Mucosa of rectum (tissue), 2 donors: Measurements from ENCODE around the gene SERINC5.

Experiments
- H3K27ac ChIP-seq, 2 donors: one replicate each; pipeline ENCODE4 v1.7.0; 2013; ENCODE audit warnings: inconsistent platforms in 2 of 2, low read depth in 2 of 2, low read length in 2 of 2
- H3K27me3 ChIP-seq, 2 donors: one replicate each; pipeline ENCODE4 v1.7.0; 2013; ENCODE audit warnings: low read length in 2 of 2; ENCODE audit not compliant: control insufficient read depth in 2 of 2, insufficient read depth in 2 of 2
- H3K36me3 ChIP-seq, 2 donors: one replicate each; pipeline ENCODE4 v1.7.0; 2013; ENCODE audit warnings: low read length in 2 of 2; ENCODE audit not compliant: control insufficient read depth in 2 of 2, insufficient read depth in 2 of 2
- H3K4me1 ChIP-seq, 2 donors: one replicate each; pipeline ENCODE4 v1.7.0; 2013; ENCODE audit warnings: low read length in 2 of 2, mild to moderate bottlenecking in 1 of 2; ENCODE audit not compliant: control insufficient read depth in 2 of 2, insufficient read depth in 2 of 2
- H3K4me3 ChIP-seq, 2 donors: one replicate each; pipeline ENCODE4 v1.7.0; 2013; ENCODE audit warnings: low read length in 2 of 2
- H3K9ac ChIP-seq, 2 donors: one replicate each; pipeline ENCODE4 v1.7.0; 2013; ENCODE audit warnings: low read length in 2 of 2, low read depth in 1 of 2, mild to moderate bottlenecking in 1 of 2
- H3K9me3 ChIP-seq, 2 donors: one replicate each; pipeline ENCODE4 v1.7.0; 2013; ENCODE audit warnings: low read length in 2 of 2; ENCODE audit not compliant: control insufficient read depth in 2 of 2
- donor health status: healthy.
- donor health status: Normal muscosa, but diverticular disease.

SERINC5 gene

DNA sequence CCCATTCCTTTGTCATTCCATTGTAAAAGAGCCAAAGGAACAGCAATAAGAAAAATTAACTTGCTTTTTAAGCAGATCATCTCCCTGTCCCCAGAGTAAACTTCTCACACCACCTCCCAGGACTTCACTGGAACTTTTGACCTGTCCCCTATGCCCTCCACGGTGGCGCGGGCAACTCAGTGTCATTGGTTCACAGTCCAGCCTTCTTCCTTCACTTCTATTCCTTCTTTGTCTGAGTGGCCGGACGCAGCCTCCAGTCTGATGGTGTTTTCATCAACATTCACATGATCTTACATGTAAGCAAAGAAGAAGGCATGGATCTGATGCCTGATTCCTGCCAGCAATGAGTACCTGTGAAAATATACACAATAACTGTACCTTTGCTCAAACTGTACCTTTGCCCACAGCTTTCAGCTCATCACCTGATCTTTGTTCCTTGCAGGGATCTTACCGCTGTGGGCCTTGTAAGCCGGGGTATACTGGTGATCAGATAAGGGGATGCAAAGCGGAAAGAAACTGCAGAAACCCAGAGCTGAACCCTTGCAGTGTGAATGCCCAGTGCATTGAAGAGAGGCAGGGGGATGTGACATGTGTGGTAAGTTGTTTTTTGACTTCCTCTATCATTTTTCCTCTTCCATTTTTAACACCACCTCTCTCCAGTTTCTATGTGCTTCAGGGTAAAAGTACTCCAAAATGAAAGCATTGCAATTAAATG lies 188.2 kb downstream of the SERINC5 start:
- H3K36me3 ChIP-seq, result no peaks in the 10 kb centered on the region

DNA sequence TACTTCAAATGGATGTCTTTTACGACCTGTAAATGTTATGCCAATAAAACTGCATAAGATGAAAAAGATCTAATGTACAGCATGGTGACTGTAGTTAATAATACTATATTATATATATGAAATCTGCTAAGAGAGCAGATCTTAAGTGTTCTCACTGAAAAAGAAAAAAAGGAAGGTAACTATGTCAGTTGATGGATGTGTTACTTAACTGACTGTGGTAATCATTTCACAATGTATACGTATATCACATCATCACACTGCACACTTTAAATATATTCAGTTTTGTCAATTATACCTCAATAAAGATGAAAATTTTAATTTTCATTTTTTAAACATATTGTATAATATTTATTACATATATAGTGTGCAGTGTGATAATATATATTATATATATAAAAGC lies 188.8 kb downstream of the SERINC5 start:
- no peaks in the 10 kb centered on the region for H3K27me3 ChIP-seq
- no peak overlapping the region for H3K27ac ChIP-seq
- H3K4me3 ChIP-seq, result no peak overlapping the region
- H3K4me1 ChIP-seq, result peaks cover 0 to 4% of the 10 kb centered on the region in 2 donors
- H3K9me3 ChIP-seq, result no peaks in the 10 kb centered on the region
- H3K9ac ChIP-seq, result no peak overlapping the region
- no peaks in the 10 kb centered on the region for H3K36me3 ChIP-seq

More for the DNA sequence above, 188.2 kb downstream of the SERINC5 start:
- no peak overlapping the region for H3K4me3 ChIP-seq
- H3K27me3 ChIP-seq, result no peaks in the 10 kb centered on the region
- H3K9me3 ChIP-seq, result no peaks in the 10 kb centered on the region
- peaks cover 0 to 4% of the 10 kb centered on the region in 2 donors for H3K4me1 ChIP-seq
- H3K27ac ChIP-seq, result no peak overlapping the region
- no peak overlapping the region for H3K9ac ChIP-seq

DNA sequence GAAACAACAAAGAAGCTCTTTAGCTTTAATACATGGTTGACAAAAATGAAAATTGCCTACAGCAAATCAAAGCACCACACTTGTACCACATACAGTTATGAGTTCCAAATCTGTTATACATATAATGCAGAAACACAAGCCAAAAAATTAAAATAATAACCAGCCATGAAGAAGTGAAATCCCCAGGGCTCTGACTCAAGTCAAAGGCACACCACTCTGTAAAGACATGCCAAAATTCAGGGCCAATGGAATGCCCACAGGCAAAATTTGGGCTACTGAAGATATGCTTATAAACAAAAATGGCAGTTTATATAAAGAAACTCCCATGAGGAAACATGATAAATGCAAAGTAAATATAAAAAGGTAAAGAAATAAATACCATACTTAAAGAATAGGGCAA lies 191.7 kb downstream of the SERINC5 start:
- no peak overlapping the region for H3K9ac ChIP-seq
- H3K27me3 ChIP-seq, result no peaks in the 10 kb centered on the region
- H3K9me3 ChIP-seq, result no peaks in the 10 kb centered on the region
- H3K27ac ChIP-seq, result no peak overlapping the region
- H3K36me3 ChIP-seq, result no peaks in the 10 kb centered on the region
- H3K4me3 ChIP-seq, result no peak overlapping the region
- no peaks in the 10 kb centered on the region for H3K4me1 ChIP-seq
